Glomerular endothelial cell (primary cell): ENCODE data around the gene AFDN. TPM values are rescaled to one million over a fixed set of nuclear protein-coding genes. Genes with fewer than 3 reads are reported as not detected.
"Not testable (repeated sequence)": the region's sequence is repeated elsewhere in the genome, so short reads cannot be mapped to it uniquely, and the experiment has no call there.

ENCODE experiments used
- DNase-seq: peaks from one replicate; pipeline ENCODE4 v3.0.0-alpha.2; 2011; ENCODE audit warnings: low read depth, low spot score; ENCODE audit errors: extremely low read depth
- total RNA-seq: library from RNA; depleted of rRNA; stranded (reverse); fragments of >200 nt; gene quantifications from 2 replicates; pipeline ENCODE4 v1.2.3, GENCODE V29; 2015

Gene AFDN
- total RNA-seq, 1 donor from 2014 or later = 114 TPM

DNA sequence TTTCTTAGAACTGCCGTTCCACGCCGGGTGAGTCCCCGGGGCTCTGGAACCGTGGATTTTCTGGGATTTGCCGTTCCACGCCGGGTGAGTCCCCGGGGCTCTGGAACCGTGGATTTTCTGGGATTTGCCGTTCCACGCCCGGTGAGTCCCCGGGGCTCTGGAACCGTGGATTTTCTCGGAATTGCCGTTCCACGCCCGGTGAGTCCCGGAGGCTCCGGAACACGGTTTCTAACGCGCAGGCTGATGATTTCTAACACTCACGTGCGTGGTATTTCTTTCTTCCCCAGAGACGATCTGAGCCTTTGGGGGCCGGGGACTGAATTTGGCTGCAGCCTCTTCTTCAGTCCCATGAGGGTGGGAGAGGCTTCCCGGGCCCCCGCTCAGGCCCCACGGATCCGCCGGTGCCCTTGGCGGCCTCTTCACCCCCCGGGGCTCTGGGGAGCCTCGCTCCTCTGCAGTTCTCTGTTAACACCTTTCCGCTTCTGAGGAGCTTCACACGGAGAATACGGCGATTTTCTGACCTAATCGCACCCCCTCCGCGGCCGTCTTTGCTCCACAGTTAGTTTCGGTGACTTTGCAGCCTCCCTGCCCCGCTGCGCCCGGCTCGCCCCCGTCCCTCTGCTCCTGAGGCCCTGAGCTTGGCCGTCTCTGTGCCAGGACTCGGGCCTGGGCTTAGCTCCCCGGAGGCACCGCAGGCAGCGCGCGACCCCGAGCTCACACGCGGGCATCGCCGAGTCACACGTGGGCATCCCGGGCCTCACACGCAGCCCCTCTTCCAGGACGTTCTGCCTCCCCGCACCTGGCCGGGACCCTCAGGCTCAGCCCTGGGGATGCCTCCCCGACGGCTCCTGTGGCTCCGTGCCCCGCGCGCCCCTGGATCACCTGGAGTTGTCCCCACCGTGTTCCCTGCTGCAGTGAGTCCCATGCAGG lies 163.6 kb downstream of the AFDN start:
- no peak for DNase-seq

DNA sequence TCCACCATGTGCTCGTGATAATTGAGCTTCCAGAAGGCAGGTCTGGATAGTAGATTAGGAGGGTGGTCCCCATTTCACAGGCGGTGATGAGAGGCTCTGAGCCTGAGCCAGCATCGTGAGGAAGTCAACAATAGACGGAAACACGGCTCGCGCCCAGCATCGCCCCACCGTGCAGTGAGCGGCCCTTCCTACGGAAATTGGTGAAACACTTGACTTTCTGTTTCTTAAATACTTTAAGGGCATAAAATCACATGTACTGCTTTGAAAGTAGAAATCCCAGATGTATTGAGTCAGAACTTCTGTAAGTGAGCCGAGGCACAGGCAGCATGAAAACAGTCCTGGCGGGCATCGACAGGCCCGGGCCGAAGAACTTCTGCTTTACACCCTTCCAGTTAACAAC lies 166.5 kb downstream of the AFDN start:
- DNase-seq = peak; percentile 50

DNA sequence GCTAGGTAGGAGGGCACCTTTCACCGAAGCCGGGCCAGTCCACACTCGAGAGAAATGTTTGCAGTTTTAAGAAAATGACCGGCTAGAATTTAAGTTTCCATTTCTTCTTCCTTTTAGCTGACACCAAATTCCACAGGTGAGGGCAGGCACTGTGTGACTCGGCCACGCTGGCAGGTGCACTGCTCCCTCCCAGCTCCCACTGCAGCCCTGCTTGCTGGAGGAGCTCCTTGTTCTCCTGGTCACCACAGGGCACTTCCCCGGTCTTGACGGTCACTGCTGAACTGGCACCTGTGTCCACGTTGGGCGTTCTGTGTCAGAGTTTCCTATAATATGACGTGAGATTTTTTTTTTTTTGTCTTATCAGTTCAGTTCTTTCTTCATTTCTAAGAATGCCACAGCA lies 167.1 kb downstream of the AFDN start:
- no peak for DNase-seq

DNA sequence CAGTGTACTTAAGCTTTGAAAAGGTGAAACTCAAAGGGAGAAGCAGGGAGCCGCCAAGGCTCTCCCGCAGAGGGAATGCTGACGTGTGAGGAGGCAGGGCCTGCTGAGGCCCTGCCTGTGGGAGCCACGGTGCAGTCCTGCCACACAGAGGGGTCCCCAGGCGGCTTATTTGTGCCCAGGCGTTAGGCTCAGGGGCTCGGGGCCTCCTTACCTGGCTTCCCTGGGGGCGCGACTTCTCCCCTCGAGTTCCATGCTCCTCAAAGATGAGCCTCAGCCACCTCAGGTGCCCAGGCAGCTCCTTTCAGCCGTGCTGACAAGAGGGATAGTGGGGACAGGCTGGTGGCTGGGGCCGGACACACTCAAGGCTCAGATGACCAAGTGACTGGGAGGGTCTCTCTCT lies 168.6 kb downstream of the AFDN start:
- no peak for DNase-seq

DNA sequence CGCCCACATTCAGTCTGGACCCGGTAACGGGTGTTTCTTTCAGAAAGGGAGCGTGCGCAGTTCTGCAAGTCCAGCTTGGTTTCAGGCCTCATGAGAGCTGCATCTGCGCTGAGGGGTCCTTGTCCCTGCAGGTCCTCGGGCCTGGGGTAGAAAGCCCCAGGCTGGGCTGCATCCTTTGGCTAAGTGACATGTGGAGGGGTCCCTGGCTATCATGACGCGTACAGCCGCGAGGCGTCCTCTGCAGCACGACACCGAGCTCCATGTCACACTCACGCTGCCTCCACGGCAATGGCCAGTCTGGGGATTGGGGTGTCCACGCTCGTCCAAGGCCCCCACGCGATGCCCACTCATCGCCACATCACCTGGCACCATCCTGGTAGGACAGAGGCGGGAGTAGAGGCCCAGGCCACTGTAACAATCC lies 169.0 kb downstream of the AFDN start:
- no peak for DNase-seq

DNA sequence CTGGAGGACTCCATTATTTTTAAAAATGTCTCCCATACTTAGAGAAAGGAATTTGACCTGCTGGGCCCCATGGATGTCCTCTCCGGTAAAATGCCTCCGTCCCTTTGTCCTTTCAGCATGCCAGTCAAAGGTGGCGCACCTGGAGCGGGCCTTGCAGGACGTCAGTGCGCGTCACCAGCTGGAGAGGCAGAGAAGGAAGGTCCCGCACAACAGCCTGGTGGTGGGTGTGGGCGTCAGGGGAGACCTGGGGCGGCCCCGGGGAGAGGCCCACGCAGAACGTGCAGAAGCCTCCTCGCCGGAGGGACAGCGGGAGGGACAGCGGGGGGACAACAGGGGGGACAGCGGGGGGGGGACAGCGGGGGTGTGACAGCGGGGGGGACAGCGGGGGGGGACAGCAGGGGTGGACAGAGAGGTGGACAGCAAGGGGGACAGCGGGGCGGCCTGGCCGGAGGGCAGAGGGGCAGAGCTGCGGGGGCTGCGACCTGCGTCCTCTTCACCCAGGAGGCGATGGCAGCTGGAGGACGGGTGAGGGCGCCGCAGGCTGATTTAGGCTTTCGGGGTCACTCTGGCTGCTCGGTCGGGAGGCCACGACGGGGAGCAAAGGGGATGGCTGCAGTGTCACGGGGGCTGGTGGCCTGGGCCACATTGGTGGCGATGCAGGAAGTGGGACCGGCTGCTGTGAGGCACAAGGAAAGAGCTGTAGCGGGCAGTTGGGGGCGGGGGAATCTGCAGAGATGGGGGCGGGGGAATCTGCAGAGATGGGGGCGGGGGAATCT lies 169.9 kb downstream of the AFDN start:
- DNase-seq = no peak

DNA sequence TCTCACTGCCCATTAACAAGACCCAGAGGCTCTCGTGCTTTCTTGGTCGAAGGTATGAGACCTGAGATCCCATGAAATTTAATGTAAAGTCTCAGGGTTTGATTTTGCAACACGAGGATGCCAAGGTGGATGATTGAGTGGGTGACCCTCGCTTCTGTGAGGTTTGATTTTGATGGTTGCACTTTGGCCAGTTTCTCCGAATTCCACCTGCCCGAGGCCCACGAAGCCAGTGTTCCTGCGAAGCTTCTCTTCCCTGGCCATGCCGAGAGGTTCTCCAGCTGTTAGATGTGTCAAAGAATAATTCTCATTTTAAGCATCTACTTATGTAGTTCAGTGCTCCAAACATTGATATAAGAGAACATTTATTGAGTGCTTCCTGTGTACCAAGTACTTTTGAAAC lies 170.9 kb downstream of the AFDN start, which contains the start of gene KIF25:
Gene KIF25, plus strand, starts transcription at position 30 of the 400 bp plus-strand sequence. CDS start 31,915 bp downstream, outside the sequence.
- no peak for DNase-seq

DNA sequence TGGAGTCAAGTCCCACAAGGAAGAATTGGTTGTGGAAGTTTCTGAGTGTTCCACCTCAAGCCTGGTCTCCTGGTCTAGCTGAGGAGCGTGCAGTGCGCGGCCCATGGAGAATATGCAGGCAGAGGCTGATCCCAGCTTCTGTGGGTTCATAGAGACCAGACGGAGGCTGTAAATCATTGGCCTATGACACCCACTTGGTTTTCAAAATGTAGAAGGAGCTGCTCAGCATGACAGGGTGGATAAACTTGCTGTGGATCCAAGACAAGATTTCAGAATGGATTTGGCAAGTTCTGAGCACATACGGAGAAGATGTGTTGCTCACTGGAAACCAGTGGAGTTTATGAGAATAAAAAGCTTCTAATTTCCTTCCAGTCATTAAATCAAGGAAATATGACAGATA lies 171.5 kb downstream of the AFDN start:
- no peak for DNase-seq

DNA sequence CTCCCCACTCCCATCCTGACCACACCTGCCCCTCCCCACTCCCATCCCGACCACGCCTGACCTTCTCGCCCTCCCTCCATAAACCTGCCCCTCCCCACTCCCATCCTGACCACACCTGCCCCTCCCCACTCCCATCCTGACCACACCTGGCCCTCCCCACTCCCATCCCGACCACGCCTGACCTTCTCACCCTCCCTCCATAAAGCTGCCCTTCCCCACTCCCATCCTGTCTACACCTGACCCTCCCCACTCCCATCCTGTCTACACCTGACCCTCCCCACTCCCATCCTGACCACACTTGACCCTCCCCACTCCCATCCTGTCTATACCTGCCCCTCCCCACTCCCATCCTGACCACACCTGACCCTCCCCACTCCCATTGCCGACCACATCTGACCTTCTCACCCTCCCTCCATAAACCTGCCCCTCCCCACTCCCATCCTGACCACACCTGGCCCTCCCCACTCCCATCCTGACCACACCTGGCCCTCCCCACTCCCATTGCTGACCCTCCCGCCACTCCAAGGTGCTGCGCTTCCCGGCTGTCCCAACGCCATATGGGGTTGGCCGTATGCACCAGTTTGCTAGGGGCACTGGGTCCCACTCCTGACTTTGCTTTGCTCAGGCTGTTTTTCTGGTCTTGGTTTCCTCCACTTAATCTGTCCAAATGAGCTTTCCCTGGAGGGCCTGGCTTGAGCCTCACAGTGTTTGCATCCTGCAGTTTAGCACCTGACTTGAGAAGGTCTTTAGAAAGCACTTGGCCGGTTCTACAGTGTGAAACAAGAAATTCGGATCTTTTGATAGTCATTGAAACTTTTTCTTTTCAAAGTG lies 173.7 kb downstream of the AFDN start:
- DNase-seq = no peak

DNA sequence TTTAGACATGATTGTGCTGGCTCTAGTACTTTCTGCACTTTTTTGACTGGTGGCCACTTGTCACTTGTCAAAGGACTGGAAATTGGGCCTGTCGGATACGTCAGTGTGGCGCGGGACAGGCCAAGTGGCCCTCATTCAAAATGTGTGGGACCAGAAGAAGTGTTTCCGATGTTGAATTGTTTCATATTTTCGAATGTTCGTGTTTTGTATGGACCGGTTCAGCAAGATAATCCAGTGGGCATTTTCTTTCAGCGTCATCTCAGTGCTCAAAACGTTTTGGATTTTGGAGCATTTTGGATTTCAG lies 174.3 kb downstream of the AFDN start:
- DNase-seq = no peak

DNA sequence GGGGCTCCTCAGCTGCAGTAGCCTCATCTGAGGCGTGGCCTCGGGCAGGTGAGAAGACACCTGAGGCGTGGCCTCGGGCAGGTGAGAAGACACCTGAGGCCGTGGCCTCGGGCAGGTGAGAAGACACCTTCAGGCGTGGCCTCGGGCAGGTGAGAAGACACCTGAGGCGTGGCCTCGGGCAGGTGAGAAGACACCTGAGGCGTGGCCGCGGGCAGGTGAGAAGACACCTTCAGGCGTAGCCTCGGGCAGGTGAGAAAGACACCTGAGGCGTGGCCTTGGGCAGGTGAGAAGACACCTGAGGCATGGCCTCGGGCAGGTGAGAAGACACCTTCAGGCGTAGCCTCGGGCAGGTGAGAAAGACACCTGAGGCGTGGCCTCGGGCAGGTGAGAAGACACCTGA lies 174.8 kb downstream of the AFDN start:
- not testable (repeated sequence) for DNase-seq

DNA sequence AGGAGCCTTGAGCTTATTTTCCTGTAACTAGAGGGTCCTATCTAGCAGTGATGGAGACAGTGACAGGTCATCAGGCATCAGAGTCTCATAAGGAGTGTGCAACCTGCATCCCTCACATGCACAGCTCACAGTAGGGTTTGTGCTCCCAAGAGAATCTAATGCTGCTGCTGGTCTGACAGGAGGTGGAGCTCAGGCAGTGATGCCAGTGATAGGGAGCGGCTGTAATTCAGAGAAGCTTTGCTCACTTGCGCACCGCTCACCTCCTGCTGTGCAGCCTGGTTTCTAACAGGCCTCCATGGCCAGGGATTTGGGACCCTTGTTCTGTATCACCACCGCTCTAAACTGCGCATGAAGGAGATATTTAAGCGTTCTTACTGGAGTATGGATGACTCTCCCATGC lies 176.1 kb downstream of the AFDN start:
- no peak for DNase-seq

DNA sequence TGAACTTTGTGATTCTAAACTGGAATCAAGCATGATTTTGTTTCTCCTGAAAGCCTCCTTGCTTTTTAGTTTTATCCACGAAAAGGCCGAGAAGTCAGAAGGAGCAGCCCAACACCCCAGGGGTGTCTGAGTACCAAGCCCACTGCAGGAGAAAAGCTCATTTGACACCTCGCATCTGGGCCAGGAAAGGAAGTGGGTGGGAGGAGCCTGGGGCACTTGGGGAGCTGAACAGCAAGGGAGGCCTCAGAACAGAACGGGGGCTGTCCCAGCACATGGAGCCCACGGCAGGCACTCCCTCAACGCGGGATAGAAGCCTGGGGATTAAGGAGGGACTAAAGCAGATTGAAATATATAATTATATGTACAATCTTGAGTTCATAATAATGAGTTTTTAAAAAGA lies 177.3 kb downstream of the AFDN start:
- DNase-seq = no peak

DNA sequence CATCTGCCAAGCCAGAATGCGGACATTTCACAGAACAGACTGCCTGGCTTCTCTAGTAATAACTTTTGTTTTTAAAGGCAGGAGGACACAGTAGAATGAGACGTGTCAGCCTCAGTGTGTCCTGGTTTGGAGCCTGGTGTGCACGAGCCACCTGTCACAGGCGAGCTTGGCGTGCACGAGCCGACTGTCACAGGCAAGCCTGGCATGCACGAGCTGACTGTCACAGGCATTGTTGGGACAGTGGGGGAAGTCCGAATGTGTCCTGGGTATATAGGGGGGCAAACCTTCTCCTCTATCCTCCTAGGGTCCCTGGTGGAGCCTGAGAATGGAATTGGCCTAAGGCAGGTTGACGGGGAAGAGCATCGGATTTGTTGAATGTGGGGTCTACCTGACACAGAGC lies 178.2 kb downstream of the AFDN start:
- DNase-seq = no peak

DNA sequence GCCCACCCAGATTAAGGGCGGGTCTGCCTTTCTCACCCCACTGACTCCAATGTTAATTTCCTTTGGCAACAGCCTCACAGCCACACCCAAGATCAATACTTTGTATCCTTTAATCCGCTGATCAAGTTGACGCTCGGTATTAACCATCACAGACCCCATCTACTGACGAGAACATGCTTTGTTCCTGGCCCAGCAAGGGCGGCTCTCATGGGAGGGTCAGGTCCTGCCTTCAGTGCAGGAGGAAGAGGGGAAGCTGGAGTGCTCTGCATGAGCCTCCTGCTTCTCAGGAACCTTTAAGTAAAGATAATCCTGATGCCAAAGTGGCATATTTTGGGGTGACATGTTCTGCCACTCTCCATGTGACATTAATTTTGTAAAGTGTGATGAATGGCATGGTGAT lies 179.1 kb downstream of the AFDN start:
- DNase-seq = no peak

DNA sequence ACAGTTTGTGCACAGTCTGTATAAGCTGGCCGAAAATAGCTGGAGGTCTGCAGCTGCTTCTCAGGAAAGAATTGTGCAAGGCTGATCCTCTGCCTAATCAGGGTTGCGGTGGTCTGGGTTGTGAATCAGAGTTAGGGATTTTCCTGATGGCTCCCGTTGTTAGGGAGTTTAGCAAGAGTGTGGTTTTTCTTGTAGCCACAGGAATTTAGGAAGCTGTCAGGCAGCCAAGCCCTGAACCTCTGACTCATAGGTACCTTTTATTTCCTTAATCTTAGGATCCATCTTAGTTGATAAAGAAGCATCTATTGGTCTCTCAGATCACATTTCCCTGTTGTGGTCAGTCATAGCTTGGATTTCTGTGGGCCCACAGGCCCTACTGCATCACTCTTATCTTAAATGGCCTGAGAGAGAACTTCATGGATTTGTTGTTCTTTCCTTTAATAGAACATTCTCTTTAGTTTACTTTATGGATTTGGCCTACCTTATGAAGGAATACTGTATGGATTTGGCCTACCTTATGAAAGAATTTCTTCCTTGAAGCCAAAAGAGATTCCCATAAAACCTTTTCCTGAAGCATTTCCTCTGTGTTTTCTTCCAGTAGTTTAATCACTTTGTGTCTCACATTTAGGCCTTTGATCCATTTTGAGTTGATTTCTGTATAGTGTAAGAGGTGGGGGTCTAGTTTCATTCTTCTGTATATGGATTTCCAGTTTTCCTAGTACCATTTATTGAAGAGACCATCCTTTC lies 181.1 kb downstream of the AFDN start:
- DNase-seq = peak; percentile 60

DNA sequence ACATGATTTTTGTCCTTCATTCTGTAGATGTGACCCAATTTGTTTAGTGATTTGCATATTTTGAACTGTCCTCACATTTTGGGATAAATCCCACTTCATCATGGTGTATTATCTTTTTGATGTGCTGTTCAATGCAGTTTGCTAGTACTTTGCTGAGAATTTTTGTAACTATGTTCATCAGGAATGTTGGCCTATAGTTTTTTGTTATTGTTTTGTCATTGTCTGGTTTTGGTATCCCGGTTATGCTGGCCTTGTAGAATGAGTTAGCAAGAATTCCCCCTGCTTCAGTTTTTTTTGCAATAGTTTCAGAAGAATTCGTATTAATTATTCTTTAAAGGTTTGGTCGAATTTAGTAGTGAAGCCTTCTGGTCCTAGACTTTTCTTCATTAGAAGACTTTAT lies 182.6 kb downstream of the AFDN start:
- no peak for DNase-seq

DNA sequence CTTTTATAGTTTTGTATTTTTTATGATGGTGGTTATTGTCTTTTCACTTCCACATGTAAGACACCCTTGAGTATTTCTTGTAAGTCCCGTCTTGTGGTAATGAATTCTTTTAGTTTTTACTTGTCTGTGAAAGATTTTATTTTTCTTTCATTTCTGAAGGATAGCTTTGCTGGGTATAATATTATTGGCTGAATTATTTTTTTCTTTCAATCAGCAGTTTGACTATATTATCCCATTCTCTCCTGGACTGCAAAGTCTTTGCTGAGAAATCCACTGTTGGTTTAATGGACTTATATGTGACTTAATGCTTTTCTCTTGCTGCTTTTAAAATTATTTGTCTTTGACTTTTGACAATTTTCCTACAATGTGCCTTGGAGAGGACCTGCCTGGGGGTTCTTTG lies 184.6 kb downstream of the AFDN start:
- DNase-seq = no peak

DNA sequence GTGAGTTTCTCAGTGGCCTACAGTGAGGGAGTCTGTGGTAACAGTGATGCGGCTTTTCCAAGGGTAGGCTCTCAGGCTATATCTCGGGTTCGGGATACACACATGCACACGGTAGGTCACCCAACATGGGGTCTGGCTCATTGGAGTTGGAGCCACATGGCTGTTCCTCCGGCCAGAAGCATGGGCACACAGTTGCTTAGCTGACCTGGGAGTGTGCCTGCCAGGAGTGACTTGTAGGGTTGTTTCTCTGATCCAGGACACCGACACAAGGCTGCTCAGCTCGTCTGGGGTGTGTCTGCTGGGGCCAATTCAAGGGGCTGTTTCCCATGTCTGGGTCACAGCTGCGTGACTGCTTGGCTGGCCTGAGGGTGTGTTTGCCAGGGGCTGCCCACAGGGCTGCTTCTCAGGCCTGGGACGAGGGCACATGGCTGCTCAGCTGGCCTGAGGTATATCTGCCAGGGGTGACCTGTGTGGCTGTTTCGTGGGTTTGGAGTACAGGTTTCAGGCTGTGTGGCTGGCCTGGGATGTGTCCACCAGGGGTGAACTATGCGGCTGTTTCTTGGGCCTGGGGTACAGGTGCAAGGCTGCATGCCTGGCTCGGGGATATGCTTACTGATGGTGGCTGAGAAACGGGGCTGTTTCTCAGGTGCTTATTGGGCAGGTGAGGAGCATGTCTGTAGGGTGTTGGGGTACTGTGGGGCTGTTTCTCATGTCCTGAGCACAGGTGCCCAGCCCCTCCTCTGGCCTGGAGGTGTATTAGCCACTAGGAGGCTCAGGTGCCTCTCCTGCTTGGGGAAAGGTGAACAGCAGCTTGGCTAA lies 185.9 kb downstream of the AFDN start:
- no peak for DNase-seq
